K562 (cell line): ENCODE results near the gene TEX51.

Experiments used
- CTCF ChIP-seq, 3 experiments: IDR thresholded peaks in 2 of 3; conservative IDR thresholded peaks in 1 of 3; 2 replicates each; pipeline ENCODE4 v1.5.1; 2011 to 2012; ENCODE audit warnings: low read length in 3 of 3, mild to moderate bottlenecking in 3 of 3, control low read depth in 2 of 3, improper control_type of control experiment in 1 of 3, inconsistent platforms in 1 of 3, low read depth in 1 of 3, mixed read lengths in 1 of 3, moderate library complexity in 1 of 3; ENCODE audit not compliant: insufficient read depth in 2 of 3
- HDAC1 ChIP-seq, 2 experiments: fragments of 450-650 bp; IDR thresholded peaks; 2 replicates each; pipeline ENCODE4 v1.6.1; 2016 to 2017; ENCODE audit warnings: inconsistent platforms in 1 of 2, mild to moderate bottlenecking in 1 of 2, moderate library complexity in 1 of 2
- HNRNPK ChIP-seq: fragments of 200-400 bp; formaldehyde crosslinking; IDR thresholded peaks from one replicate; pipeline ENCODE4 v1.6.1; 2018; ENCODE audit warnings: mild to moderate bottlenecking, low read depth, low read length; ENCODE audit not compliant: poor library complexity, severe bottlenecking
- LARP7 ChIP-seq: fragments of 450-650 bp; IDR thresholded peaks from 2 replicates; pipeline ENCODE4 v1.6.1; 2016
- MTA3 ChIP-seq: fragments of 450-650 bp; formaldehyde crosslinking; IDR thresholded peaks from 2 replicates; pipeline ENCODE4 v1.6.1; 2017; ENCODE audit warnings: mild to moderate bottlenecking, borderline replicate concordance
- RAD21 ChIP-seq, 2 experiments: fragments of 250-450 bp in 1 of 2; fragments of 450-650 bp in 1 of 2; sonication (Bioruptor Pico) in 1 of 2; formaldehyde crosslinking in 1 of 2; IDR thresholded peaks in 1 of 2; conservative IDR thresholded peaks in 1 of 2; 2 replicates each; pipeline versions ENCODE4 v1.4.0 to v1.8.0; 2020 to 2022; ENCODE audit warnings: mild to moderate bottlenecking in 2 of 2, moderate library complexity in 1 of 2
- RCOR1 ChIP-seq, 2 experiments: IDR thresholded peaks; 2 replicates each; pipeline ENCODE4 v1.6.1; 2012; ENCODE audit warnings: low read depth in 2 of 2, low read length in 2 of 2, borderline replicate concordance in 1 of 2, improper control_type of control experiment in 1 of 2
- RFX1 ChIP-seq: fragments of 450-650 bp; IDR thresholded peaks from 2 replicates; pipeline ENCODE4 v1.6.1; 2016; ENCODE audit warnings: mild to moderate bottlenecking, moderate library complexity
- SMC3 ChIP-seq: conservative IDR thresholded peaks from 2 replicates; pipeline ENCODE4 v1.6.1; 2011; ENCODE audit warnings: low read depth, low read length, improper control_type of control experiment; ENCODE audit not compliant: insufficient read depth
- THAP7 ChIP-seq: fragments of 250-450 bp; sonication (Bioruptor Pico); IDR thresholded peaks from 2 replicates; pipeline ENCODE4 v1.5.0; 2021

- TF ChIP-seq RFX1 (no peak), LARP7 (no peak), THAP7 (no peak), RCOR1 (IDR thresholded peaks at IDR 0.05; ENCODE audit: borderline replicate concordance in 1 of 2, low read depth in 2 of 2, low read length in 2 of 2) (no peak), CTCF (IDR thresholded peaks at IDR 0.05 in 2 of 3, conservative IDR thresholded peaks at IDR 0.05 in 1 of 3; ENCODE audit: insufficient read depth in 2 of 3, low read depth in 1 of 3, low read length in 3 of 3) (no peak), HDAC1 (IDR thresholded peaks at IDR 0.05) (no peak), SMC3 (no peak), HNRNPK (no peak), RAD21 (CRISPR knock-in tag; conservative IDR thresholded peaks at IDR 0.05 in 1 of 2, IDR thresholded peaks at IDR 0.05 in 1 of 2) (no peak), MTA3 (no peak)
Measured at GRCh38 chr2:126932966-126933710, 34.4 kb downstream of the TEX51 start.
